SK-N-SH treated with all-trans-retinoic acid at 6 μM for 48 hours (cell line): ENCODE measurements around the gene MYO1A.
"Not testable (repeated sequence)": the region's sequence is repeated elsewhere in the genome, so short reads cannot be mapped to it uniquely, and the experiment has no call there.

ENCODE experiments used
- ATAC-seq: fragments of 200-7000 bp; cut with Tn5 transposase; 3 replicates; pipeline ENCODE4 v1.9.1; 2020; ENCODE audit warnings: mild to moderate bottlenecking, moderate library complexity
- ARNTL ChIP-seq: fragments of 450-650 bp; formaldehyde crosslinking; IDR thresholded peaks from 2 replicates; pipeline ENCODE4 v1.5.0; 2020; ENCODE audit warnings: low read depth, mild to moderate bottlenecking, moderate library complexity, borderline replicate concordance
- BACH2 ChIP-seq: fragments of 250-450 bp; sonication (Bioruptor Pico); IDR thresholded peaks from 2 replicates; pipeline ENCODE4 v1.9.0; 2021; ENCODE audit warnings: mild to moderate bottlenecking, borderline replicate concordance
- CSDC2 ChIP-seq: fragments of 250-450 bp; sonication (Bioruptor Pico); IDR thresholded peaks from 2 replicates; pipeline ENCODE4 v1.5.0; 2020; ENCODE audit warnings: mild to moderate bottlenecking, moderate library complexity
- CSRNP3 ChIP-seq: fragments of 250-450 bp; sonication (Bioruptor Pico); IDR thresholded peaks from 2 replicates; pipeline ENCODE4 v1.5.1; 2021; ENCODE audit warnings: mild to moderate bottlenecking, moderate library complexity
- ESRRG ChIP-seq: fragments of 250-450 bp; sonication (Bioruptor Pico); IDR thresholded peaks from 2 replicates; pipeline ENCODE4 v1.6.1; 2021; ENCODE audit warnings: mild to moderate bottlenecking
- GLIS3 ChIP-seq: fragments of 250-450 bp; sonication (Bioruptor Pico); IDR thresholded peaks from 2 replicates; pipeline ENCODE4 v1.5.0; 2020; ENCODE audit warnings: mild to moderate bottlenecking, moderate library complexity
- ISL1 ChIP-seq: fragments of 250-450 bp; sonication (Bioruptor Pico); IDR thresholded peaks from 2 replicates; pipeline ENCODE4 v2.1.2; 2022; ENCODE audit warnings: mild to moderate bottlenecking, moderate library complexity
- OSR1 ChIP-seq: fragments of 250-450 bp; sonication (Bioruptor Pico); IDR thresholded peaks from 2 replicates; pipeline ENCODE4 v1.8.0; 2022; ENCODE audit warnings: moderate library complexity, mild to moderate bottlenecking, inconsistent platforms
- PATZ1 ChIP-seq: fragments of 250-450 bp; sonication (Bioruptor Pico); IDR thresholded peaks from 2 replicates; pipeline ENCODE4 v1.8.0; 2020; ENCODE audit warnings: mild to moderate bottlenecking, moderate library complexity, borderline replicate concordance
- PPARA ChIP-seq: fragments of 250-450 bp; sonication (Bioruptor Pico); IDR thresholded peaks from 2 replicates; pipeline ENCODE4 v1.5.0; 2020; ENCODE audit warnings: mild to moderate bottlenecking, borderline replicate concordance
- SNAI2 ChIP-seq: fragments of 250-450 bp; sonication (Bioruptor Pico); IDR thresholded peaks from 2 replicates; pipeline ENCODE4 v1.5.0; 2020; ENCODE audit warnings: mild to moderate bottlenecking, moderate library complexity
- TCF4 ChIP-seq: fragments of 250-450 bp; sonication (Bioruptor Pico); IDR thresholded peaks from 2 replicates; pipeline ENCODE4 v1.8.0; 2021; ENCODE audit warnings: mild to moderate bottlenecking, moderate library complexity, borderline replicate concordance
- TOX ChIP-seq: fragments of 250-450 bp; sonication (Bioruptor Pico); IDR thresholded peaks from 2 replicates; pipeline ENCODE4 v1.8.0; 2021; ENCODE audit warnings: mild to moderate bottlenecking, moderate library complexity, borderline replicate concordance
- TSHZ2 ChIP-seq: fragments of 250-450 bp; sonication (Bioruptor Pico); IDR thresholded peaks from 2 replicates; pipeline ENCODE4 v1.5.0; 2020; ENCODE audit warnings: mild to moderate bottlenecking, moderate library complexity
- ZC3H10 ChIP-seq: fragments of 250-450 bp; sonication (Bioruptor Pico); IDR thresholded peaks from 2 replicates; pipeline ENCODE4 v1.5.1; 2021; ENCODE audit warnings: mild to moderate bottlenecking, moderate library complexity
- ZFP30 ChIP-seq: fragments of 450-650 bp; formaldehyde crosslinking; IDR thresholded peaks from 2 replicates; pipeline ENCODE4 v1.5.0; 2022; ENCODE audit warnings: mild to moderate bottlenecking, moderate library complexity
- ZNF565 ChIP-seq: fragments of 450-650 bp; formaldehyde crosslinking; conservative IDR thresholded peaks from 2 replicates; pipeline ENCODE4 v1.5.0; 2020; ENCODE audit warnings: low read depth, mild to moderate bottlenecking, moderate library complexity
- ZNF70 ChIP-seq: fragments of 450-650 bp; formaldehyde crosslinking; IDR thresholded peaks from 2 replicates; pipeline ENCODE4 v1.5.0; 2020; ENCODE audit warnings: mild to moderate bottlenecking, moderate library complexity
- ZNF8 ChIP-seq: fragments of 450-650 bp; formaldehyde crosslinking; IDR thresholded peaks from 2 replicates; pipeline ENCODE4 v1.5.0; 2020; ENCODE audit warnings: mild to moderate bottlenecking, moderate library complexity
- TF ChIP-seq, protein P1 (sequence below): fragments of 250-450 bp; sonication (Bioruptor Pico); IDR thresholded peaks from 2 replicates; pipeline ENCODE4 v1.5.1; 2020; ENCODE audit warnings: low read depth, mild to moderate bottlenecking, moderate library complexity

Gene MYO1A

DNA sequence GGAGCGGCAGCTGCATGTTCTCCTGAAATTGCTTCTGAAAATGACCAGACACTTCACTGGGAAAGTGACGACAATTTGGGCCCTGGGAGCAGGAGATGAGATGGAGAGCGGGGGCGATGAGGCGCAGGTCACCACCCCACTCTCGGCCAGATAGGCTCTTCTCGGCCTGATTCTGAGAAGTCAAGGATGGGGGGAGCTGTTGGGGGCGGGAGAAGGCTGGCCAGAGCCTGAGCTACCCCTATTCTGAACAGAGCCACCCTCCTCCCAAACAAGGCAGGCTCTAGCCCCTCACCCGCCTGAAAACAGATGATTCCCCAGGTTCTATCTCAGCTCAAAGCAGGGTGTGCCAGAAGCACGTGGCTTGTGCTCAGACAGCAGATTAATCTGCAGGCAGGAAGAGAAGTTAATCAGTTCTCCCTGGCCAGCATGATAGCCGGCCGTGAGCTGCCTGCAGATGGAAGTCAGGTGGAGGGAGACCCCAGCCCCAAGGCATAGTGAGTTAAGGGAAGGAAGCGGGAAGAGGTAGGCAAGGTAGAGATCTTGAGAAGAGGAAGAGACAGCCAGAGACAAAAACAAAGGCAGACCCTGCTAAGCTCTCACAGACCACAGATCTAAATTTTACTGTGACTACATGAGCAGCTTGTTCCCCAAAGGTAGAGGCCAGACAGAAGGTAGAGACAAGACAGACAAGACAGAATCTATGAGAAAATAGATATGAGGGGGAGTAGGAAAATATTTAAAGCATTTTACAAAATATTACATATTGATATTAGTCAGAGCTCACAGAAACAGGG lies 22.7 kb downstream of the MYO1A start:
- ATAC-seq = no peak
- TF ChIP-seq PPARA (CRISPR knock-in tag) = no peak
- no peak for TF ChIP-seq TOX (CRISPR knock-in tag)
- no peak for TF ChIP-seq ARNTL (CRISPR knock-in tag)
- no peak for TF ChIP-seq ISL1 (CRISPR knock-in tag)

GRCh38 chr12:57025196-57025595 lies 24.7 kb downstream of the MYO1A start:
- TF ChIP-seq CSDC2 (CRISPR knock-in tag) (no peak), ISL1 (CRISPR knock-in tag) (no peak), ARNTL (CRISPR knock-in tag) (no peak), ZNF70 (CRISPR knock-in tag) (no peak), SNAI2 (CRISPR knock-in tag) (no peak), TOX (CRISPR knock-in tag) (no peak), BACH2 (CRISPR knock-in tag) (no peak), ZNF565 (no peak), CSRNP3 (CRISPR knock-in tag) (no peak), PATZ1 (no peak), GLIS3 (CRISPR knock-in tag) (no peak), ESRRG (no peak), TSHZ2 (CRISPR knock-in tag) (no peak), ZNF8 (CRISPR knock-in tag) (no peak)
- TF ChIP-seq, protein P1, sequence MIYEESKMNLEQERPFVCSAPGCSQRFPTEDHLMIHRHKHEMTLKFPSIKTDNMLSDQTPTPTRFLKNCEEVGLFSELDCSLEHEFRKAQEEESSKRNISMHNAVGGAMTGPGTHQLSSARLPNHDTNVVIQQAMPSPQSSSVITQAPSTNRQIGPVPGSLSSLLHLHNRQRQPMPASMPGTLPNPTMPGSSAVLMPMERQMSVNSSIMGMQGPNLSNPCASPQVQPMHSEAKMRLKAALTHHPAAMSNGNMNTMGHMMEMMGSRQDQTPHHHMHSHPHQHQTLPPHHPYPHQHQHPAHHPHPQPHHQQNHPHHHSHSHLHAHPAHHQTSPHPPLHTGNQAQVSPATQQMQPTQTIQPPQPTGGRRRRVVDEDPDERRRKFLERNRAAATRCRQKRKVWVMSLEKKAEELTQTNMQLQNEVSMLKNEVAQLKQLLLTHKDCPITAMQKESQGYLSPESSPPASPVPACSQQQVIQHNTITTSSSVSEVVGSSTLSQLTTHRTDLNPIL (CRISPR knock-in tag) = no peak
- TF ChIP-seq, all 23 proteins: peak for 0
- ATAC-seq = no peak

DNA sequence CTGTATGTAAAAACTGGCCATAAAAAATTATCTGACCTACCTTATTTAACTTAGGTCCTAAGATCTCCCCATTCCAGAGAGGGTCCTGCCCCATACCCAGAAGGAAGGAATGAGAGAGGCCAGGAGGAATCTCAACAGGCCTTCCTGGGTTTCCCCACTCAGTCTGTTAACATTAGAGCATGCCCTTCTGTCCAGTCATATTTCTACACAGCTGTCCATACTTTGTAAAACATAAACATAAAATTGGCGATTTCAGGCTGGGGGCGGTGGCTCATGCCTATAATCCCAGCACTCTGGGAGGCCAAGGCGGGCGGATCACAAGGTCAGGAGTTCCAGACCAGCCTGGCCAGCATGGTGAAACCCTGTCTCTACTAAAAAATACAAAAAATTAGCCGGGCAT lies 27.6 kb downstream of the MYO1A start:
- ATAC-seq = not testable (repeated sequence)

- TF ChIP-seq ZFP30 (CRISPR knock-in tag) (no peak), ZNF565 (no peak), ZC3H10 (CRISPR knock-in tag) (no peak), TOX (CRISPR knock-in tag) (no peak), GLIS3 (CRISPR knock-in tag) (no peak), CSRNP3 (CRISPR knock-in tag) (no peak), OSR1 (CRISPR knock-in tag) (no peak), TCF4 (no peak), SNAI2 (CRISPR knock-in tag) (no peak), ZNF8 (CRISPR knock-in tag) (no peak), ZNF70 (CRISPR knock-in tag) (no peak), TSHZ2 (CRISPR knock-in tag) (no peak), CSDC2 (CRISPR knock-in tag) (no peak), ARNTL (CRISPR knock-in tag) (no peak)
- ATAC-seq = no peak
Measured at GRCh38 chr12:57019983-57020719, 29.8 kb downstream of the MYO1A start.
